HepG2 (cell line): ENCODE results near the gene MCF2L. TPM values are rescaled to one million over a fixed set of nuclear protein-coding genes. Genes with fewer than 3 reads are reported as not detected.

Experiments used
- ARNT2 ChIP-seq: sonication (generic); formaldehyde crosslinking; IDR thresholded peaks from 2 replicates; pipeline ENCODE4 v1.8.0; 2022; ENCODE audit warnings: mild to moderate bottlenecking, low read depth, missing genetic modification reagents, moderate library complexity
- ELF3 ChIP-seq: IDR thresholded peaks from 2 replicates; pipeline ENCODE4 v1.6.1; 2016; ENCODE audit warnings: missing genetic modification reagents, missing compliant biosample characterization
- ELK4 ChIP-seq: sonication (generic); formaldehyde crosslinking; IDR thresholded peaks from 2 replicates; pipeline ENCODE4 v1.9.0; 2021; ENCODE audit warnings: missing genetic modification reagents, borderline replicate concordance
- GATAD2A ChIP-seq: IDR thresholded peaks from 2 replicates; pipeline ENCODE4 v1.6.1; 2016
- MEIS1 ChIP-seq: sonication (generic); formaldehyde crosslinking; IDR thresholded peaks from 2 replicates; pipeline ENCODE4 v1.9.0; 2021; ENCODE audit warnings: mild to moderate bottlenecking, missing genetic modification reagents, moderate library complexity, borderline replicate concordance
- RAD21 ChIP-seq: fragments of 450-650 bp; formaldehyde crosslinking; IDR thresholded peaks from 2 replicates; pipeline ENCODE4 v1.5.0; 2020; ENCODE audit warnings: mild to moderate bottlenecking
- SMC3 ChIP-seq: IDR thresholded peaks from 2 replicates; pipeline ENCODE4 v1.6.1; 2011; ENCODE audit warnings: low read length, improper control_type of control experiment
- TGIF2 ChIP-seq: IDR thresholded peaks from 2 replicates; pipeline ENCODE4 v1.6.1; 2016; ENCODE audit warnings: control low read depth, missing compliant biosample characterization
- THAP9 ChIP-seq: sonication (generic); formaldehyde crosslinking; IDR thresholded peaks from 2 replicates; pipeline ENCODE4; 2020; ENCODE audit warnings: missing genetic modification reagents, mild to moderate bottlenecking, borderline replicate concordance
- ZMYM4 ChIP-seq: sonication (generic); formaldehyde crosslinking; IDR thresholded peaks from 2 replicates; pipeline ENCODE4 v1.8.1; 2023; ENCODE audit warnings: mild to moderate bottlenecking, missing genetic modification reagents
- ZNF121 ChIP-seq: sonication (generic); formaldehyde crosslinking; IDR thresholded peaks from 2 replicates; pipeline ENCODE4 v1.5.0; 2020; ENCODE audit warnings: mild to moderate bottlenecking, missing genetic modification reagents
- ZNF205 ChIP-seq: IDR thresholded peaks from 2 replicates; pipeline ENCODE4 v1.6.1; 2018; ENCODE audit warnings: missing biosample characterization, missing genetic modification reagents
- ZNF296 ChIP-seq: sonication (generic); formaldehyde crosslinking; conservative IDR thresholded peaks from 2 replicates; pipeline ENCODE4 v1.5.0; 2020; ENCODE audit warnings: mild to moderate bottlenecking, missing genetic modification reagents
- ZNF333 ChIP-seq: sonication (generic); formaldehyde crosslinking; IDR thresholded peaks from 2 replicates; pipeline ENCODE4 v1.4.0; 2020; ENCODE audit warnings: mild to moderate bottlenecking, missing genetic modification reagents, borderline replicate concordance
- ZNF343 ChIP-seq: sonication (generic); formaldehyde crosslinking; IDR thresholded peaks from 2 replicates; pipeline ENCODE4 v1.4.0; 2020; ENCODE audit warnings: mild to moderate bottlenecking, missing genetic modification reagents
- ZNF780A ChIP-seq: sonication (generic); formaldehyde crosslinking; IDR thresholded peaks from 2 replicates; pipeline ENCODE4 v1.8.0; 2022; ENCODE audit warnings: mild to moderate bottlenecking, missing genetic modification reagents, moderate library complexity
- polyA plus RNA-seq, 8 experiments: library from polyadenylated mRNA; depleted of rRNA in 3 of 8; stranded (reverse) in 7 of 8; unstranded in 1 of 8; fragments of >200 nt; fragmentation: Illumina TruSeq in 4 of 8; extraction: Trizol in 4 of 8; gene quantifications; 2 replicates each; pipeline versions ENCODE4 v1.2.1 to v1.2.3, GENCODE V29; 2011 to 2016; ENCODE audit warnings: low read depth in 4 of 8, missing spikeins in 1 of 8, mixed read lengths in 1 of 8; ENCODE audit not compliant: insufficient read depth in 1 of 8
- total RNA-seq, 5 experiments: library from RNA; depleted of rRNA; stranded (reverse); fragments of >200 nt; fragmentation: Illumina TruSeq; extraction: Trizol; gene quantifications; 2 replicates each; pipeline ENCODE4 v1.2.3, GENCODE V29; 2016; ENCODE audit warnings: low read depth in 1 of 5
- TF ChIP-seq, protein P1 (sequence below): sonication (generic); formaldehyde crosslinking; IDR thresholded peaks from 2 replicates; pipeline ENCODE4 v1.8.0; 2023; ENCODE audit warnings: mild to moderate bottlenecking, missing genetic modification reagents
- TF ChIP-seq, protein P2 (sequence below): sonication (generic); formaldehyde crosslinking; IDR thresholded peaks from 2 replicates; pipeline ENCODE4 v1.4.0; 2020; ENCODE audit warnings: missing genetic modification reagents, borderline replicate concordance
- TF ChIP-seq, protein P3 (sequence below): sonication (generic); formaldehyde crosslinking; IDR thresholded peaks from 2 replicates; pipeline ENCODE4 v1.4.0; 2020; ENCODE audit warnings: mild to moderate bottlenecking, missing genetic modification reagents

MCF2L gene
- total and polyA plus RNA-seq, 2 of the 13 experiments (the other 11 are each of a cell fraction or from before 2014, with no cell fraction given), result 19.4 to 28.4 TPM

- TF ChIP-seq, protein P1, sequence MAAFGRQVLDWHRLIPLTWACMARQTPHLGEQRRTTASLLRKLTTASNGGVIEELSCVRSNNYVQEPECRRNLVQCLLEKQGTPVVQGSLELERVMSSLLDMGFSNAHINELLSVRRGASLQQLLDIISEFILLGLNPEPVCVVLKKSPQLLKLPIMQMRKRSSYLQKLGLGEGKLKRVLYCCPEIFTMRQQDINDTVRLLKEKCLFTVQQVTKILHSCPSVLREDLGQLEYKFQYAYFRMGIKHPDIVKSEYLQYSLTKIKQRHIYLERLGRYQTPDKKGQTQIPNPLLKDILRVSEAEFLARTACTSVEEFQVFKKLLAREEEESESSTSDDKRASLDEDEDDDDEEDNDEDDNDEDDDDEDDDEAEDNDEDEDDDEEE (CRISPR knock-in tag), result no peak
- no peak for TF ChIP-seq ZNF343 (CRISPR knock-in tag)
- no peak for TF ChIP-seq MEIS1 (CRISPR knock-in tag)
- TF ChIP-seq ARNT2 (CRISPR knock-in tag), result no peak
- 0 out of 2 replicates have a peak, but pooled peaks have one; percentile 23 for TF ChIP-seq ZNF333
- 0 out of 2 replicates have a peak, but pooled peaks have one; percentile 21 for TF ChIP-seq ZMYM4 (CRISPR knock-in tag)
- peak; percentile 56; the same call in 1 of the 2 replicates for TF ChIP-seq GATAD2A (CRISPR knock-in tag)
- TF ChIP-seq THAP9, result no peak
- 0 out of 2 replicates have a peak, but pooled peaks have one; percentile 7 for TF ChIP-seq ZNF296 (CRISPR knock-in tag)
- peak; percentile 51 for TF ChIP-seq RAD21 (CRISPR knock-in tag)
- TF ChIP-seq ZNF780A, result 0 out of 2 replicates have a peak, but pooled peaks have one; percentile 3
- no peak for TF ChIP-seq ELK4 (CRISPR knock-in tag)
- TF ChIP-seq ZNF121 (CRISPR knock-in tag), result peak; percentile 4; the same call in 1 of the 2 replicates
- TF ChIP-seq ZNF205 (CRISPR knock-in tag), result no peak
- peak; percentile 73 for TF ChIP-seq SMC3
- TF ChIP-seq, protein P2, sequence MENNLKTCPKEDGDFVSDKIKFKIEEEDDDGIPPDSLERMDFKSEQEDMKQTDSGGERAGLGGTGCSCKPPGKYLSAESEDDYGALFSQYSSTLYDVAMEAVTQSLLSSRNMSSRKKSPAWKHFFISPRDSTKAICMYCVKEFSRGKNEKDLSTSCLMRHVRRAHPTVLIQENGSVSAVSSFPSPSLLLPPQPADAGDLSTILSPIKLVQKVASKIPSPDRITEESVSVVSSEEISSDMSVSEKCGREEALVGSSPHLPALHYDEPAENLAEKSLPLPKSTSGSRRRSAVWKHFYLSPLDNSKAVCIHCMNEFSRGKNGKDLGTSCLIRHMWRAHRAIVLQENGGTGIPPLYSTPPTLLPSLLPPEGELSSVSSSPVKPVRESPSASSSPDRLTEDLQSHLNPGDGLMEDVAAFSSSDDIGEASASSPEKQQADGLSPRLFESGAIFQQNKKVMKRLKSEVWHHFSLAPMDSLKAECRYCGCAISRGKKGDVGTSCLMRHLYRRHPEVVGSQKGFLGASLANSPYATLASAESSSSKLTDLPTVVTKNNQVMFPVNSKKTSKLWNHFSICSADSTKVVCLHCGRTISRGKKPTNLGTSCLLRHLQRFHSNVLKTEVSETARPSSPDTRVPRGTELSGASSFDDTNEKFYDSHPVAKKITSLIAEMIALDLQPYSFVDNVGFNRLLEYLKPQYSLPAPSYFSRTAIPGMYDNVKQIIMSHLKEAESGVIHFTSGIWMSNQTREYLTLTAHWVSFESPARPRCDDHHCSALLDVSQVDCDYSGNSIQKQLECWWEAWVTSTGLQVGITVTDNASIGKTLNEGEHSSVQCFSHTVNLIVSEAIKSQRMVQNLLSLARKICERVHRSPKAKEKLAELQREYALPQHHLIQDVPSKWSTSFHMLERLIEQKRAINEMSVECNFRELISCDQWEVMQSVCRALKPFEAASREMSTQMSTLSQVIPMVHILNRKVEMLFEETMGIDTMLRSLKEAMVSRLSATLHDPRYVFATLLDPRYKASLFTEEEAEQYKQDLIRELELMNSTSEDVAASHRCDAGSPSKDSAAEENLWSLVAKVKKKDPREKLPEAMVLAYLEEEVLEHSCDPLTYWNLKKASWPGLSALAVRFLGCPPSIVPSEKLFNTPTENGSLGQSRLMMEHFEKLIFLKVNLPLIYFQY (CRISPR knock-in tag), result no peak
- TF ChIP-seq TGIF2, result no peak
- TF ChIP-seq ELF3 (CRISPR knock-in tag), result 0 out of 2 replicates have a peak, but pooled peaks have one; percentile 12
- TF ChIP-seq, protein P3, sequence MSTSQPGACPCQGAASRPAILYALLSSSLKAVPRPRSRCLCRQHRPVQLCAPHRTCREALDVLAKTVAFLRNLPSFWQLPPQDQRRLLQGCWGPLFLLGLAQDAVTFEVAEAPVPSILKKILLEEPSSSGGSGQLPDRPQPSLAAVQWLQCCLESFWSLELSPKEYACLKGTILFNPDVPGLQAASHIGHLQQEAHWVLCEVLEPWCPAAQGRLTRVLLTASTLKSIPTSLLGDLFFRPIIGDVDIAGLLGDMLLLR (CRISPR knock-in tag), result 0 out of 2 replicates have a peak, but pooled peaks have one; percentile 10
Measured at GRCh38 chr13:113123226-113124201, 154.5 kb downstream of the MCF2L start (continued).
